ENCODE data around the gene SOAT2.

SOAT2 gene

DNA sequence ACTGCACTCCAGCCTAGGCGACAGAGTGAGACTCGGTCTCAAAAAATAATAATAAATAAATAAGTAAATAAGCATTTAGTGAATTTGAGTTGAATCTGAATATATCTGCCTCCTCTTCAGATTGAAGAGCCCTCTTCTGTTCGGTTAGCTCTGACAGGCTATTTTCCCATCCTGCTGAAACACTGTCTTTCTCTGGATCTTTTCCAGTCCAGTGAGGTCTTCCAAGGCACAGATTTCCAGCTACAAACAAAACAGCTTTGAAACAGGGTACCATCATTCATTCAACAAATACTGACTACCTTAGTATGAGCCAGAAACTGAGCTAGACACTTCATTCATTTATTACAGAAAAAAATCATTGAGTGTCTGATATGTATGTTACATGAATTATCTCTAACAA, 16.9 kb upstream of the SOAT2 start:
- Histone ChIP-seq H3K4me1 (ENCODE audit: low read depth, poor library complexity, severe bottlenecking) (no peaks in the 10 kb centered on the region), H3K4me3 (IDR thresholded peaks at IDR 0.05; ENCODE audit: insufficient read depth, low read depth, low read length) (no peak overlapping the region), H3K9ac (no peak overlapping the region), H3K27me3 (ENCODE audit: insufficient read depth, low read depth) (no peaks in the 10 kb centered on the region; the same call in 1 of the 2 replicates), H3K36me3 (ENCODE audit: insufficient read depth) (no peaks in the 10 kb centered on the region), H3K4me2 (no peak overlapping the region), H3K27ac (no peak overlapping the region), H4K20me1 (ENCODE audit: insufficient read depth) (no peaks in the 10 kb centered on the region), H3K79me2 (ENCODE audit: insufficient read depth, low read depth) (no peaks in the 10 kb centered on the region), H2AFZ (ENCODE audit: low read depth) (no peak overlapping the region)
- TF ChIP-seq, protein P1, sequence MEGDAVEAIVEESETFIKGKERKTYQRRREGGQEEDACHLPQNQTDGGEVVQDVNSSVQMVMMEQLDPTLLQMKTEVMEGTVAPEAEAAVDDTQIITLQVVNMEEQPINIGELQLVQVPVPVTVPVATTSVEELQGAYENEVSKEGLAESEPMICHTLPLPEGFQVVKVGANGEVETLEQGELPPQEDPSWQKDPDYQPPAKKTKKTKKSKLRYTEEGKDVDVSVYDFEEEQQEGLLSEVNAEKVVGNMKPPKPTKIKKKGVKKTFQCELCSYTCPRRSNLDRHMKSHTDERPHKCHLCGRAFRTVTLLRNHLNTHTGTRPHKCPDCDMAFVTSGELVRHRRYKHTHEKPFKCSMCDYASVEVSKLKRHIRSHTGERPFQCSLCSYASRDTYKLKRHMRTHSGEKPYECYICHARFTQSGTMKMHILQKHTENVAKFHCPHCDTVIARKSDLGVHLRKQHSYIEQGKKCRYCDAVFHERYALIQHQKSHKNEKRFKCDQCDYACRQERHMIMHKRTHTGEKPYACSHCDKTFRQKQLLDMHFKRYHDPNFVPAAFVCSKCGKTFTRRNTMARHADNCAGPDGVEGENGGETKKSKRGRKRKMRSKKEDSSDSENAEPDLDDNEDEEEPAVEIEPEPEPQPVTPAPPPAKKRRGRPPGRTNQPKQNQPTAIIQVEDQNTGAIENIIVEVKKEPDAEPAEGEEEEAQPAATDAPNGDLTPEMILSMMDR (conservative IDR thresholded peaks at IDR 0.05; ENCODE audit: low read depth, low read length) = no peak

DNA sequence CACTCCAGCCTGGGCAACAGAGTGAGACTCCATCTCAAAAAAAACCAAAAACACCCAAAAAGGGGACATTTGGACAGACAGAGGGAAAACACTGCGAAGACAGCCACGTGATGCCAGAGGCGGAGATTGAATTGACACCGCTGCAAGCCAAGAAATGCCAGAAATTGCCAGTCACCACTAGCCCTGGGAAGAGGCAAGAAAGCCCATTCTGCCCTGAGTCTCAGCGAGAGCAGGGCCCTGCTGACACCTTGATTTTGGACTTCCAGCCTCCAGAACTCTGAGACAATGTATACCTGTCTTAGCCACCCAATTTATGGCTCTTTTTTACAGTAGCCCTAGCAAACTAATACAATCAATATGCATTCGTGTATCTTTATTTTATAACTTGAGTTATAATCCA, 13.2 kb upstream of the SOAT2 start:
- no peaks in the 10 kb centered on the region for H3K4me1 ChIP-seq (ENCODE audit: low read depth, poor library complexity, severe bottlenecking)
- no peak overlapping the region for H3K4me3 ChIP-seq (IDR thresholded peaks at IDR 0.05; ENCODE audit: insufficient read depth, low read depth, low read length)
- H2AFZ ChIP-seq (ENCODE audit: low read depth) = no peak overlapping the region
- no peak overlapping the region for H3K9ac ChIP-seq
- no peak overlapping the region for H3K27ac ChIP-seq
- TF ChIP-seq, protein P1 (conservative IDR thresholded peaks at IDR 0.05; ENCODE audit: low read depth, low read length) = no peak
- no peaks in the 10 kb centered on the region; the same call in 1 of the 2 replicates for H3K27me3 ChIP-seq (ENCODE audit: insufficient read depth, low read depth)
- no peak overlapping the region for H3K4me2 ChIP-seq
- H4K20me1 ChIP-seq (ENCODE audit: insufficient read depth) = no peaks in the 10 kb centered on the region
- H3K79me2 ChIP-seq (ENCODE audit: insufficient read depth, low read depth) = no peaks in the 10 kb centered on the region
- no peaks in the 10 kb centered on the region for H3K36me3 ChIP-seq (ENCODE audit: insufficient read depth)

DNA sequence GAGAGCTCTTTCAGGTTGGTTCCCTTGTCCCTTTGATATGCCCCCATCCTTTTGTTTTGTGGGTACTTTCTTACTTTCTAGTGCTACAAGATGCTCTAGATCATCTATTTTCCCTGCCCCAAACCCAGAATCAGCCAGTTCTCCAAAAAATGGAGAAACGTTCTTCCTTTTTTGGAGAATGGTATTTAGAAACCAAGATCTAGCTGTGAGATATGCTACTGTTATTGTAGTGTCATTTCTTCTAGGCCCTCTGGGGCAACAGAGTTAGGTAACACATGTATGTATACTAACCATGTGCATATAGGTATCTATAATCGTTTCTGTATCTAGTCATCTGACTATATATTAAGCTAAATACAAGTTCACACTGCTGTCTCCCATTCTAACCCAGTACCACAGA, 12.7 kb upstream of the SOAT2 start:
- no peak overlapping the region for H3K27ac ChIP-seq
- no peak overlapping the region for H2AFZ ChIP-seq (ENCODE audit: low read depth)
- no peaks in the 10 kb centered on the region for H4K20me1 ChIP-seq (ENCODE audit: insufficient read depth)
- no peaks in the 10 kb centered on the region; the same call in 1 of the 2 replicates for H3K27me3 ChIP-seq (ENCODE audit: insufficient read depth, low read depth)
- no peak overlapping the region for H3K4me3 ChIP-seq (IDR thresholded peaks at IDR 0.05; ENCODE audit: insufficient read depth, low read depth, low read length)
- H3K4me1 ChIP-seq (ENCODE audit: low read depth, poor library complexity, severe bottlenecking) = no peaks in the 10 kb centered on the region
- no peaks in the 10 kb centered on the region for H3K36me3 ChIP-seq (ENCODE audit: insufficient read depth)
- TF ChIP-seq, protein P1 (conservative IDR thresholded peaks at IDR 0.05; ENCODE audit: low read depth, low read length) = no peak
- no peaks in the 10 kb centered on the region for H3K79me2 ChIP-seq (ENCODE audit: insufficient read depth, low read depth)
- H3K9ac ChIP-seq = no peak overlapping the region
- no peak overlapping the region for H3K4me2 ChIP-seq

DNA sequence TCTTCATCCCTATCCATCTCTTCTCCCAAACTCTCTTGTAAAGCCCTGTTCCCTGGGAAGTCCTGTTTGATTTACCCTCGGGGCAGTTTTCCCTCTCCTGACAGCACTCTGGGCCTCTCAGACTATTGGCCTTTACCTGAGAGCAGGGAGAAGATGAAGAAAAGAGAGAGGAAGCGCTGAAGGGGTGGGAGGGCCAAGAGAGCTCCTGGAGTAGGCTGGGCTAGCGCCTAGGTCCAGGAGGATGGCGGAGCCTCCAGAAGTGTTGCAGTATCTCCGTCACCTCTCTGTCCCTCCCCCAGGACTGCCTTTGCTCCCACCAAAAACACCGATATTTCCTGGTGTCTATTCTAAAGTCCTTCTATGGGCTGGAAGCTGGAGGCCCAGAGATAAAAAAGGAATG, 11.5 kb upstream of the SOAT2 start:
- Histone ChIP-seq H3K27ac (no peak overlapping the region), H3K4me3 (IDR thresholded peaks at IDR 0.05; ENCODE audit: insufficient read depth, low read depth, low read length) (no peak overlapping the region), H3K36me3 (ENCODE audit: insufficient read depth) (no peaks in the 10 kb centered on the region), H4K20me1 (ENCODE audit: insufficient read depth) (no peaks in the 10 kb centered on the region), H3K9ac (no peak overlapping the region), H3K4me2 (no peak overlapping the region), H2AFZ (ENCODE audit: low read depth) (no peak overlapping the region), H3K79me2 (ENCODE audit: insufficient read depth, low read depth) (no peaks in the 10 kb centered on the region), H3K27me3 (ENCODE audit: insufficient read depth, low read depth) (peaks cover under 1% of the 10 kb centered on the region; the same call in 1 of the 2 replicates), H3K4me1 (ENCODE audit: low read depth, poor library complexity, severe bottlenecking) (no peaks in the 10 kb centered on the region)
- TF ChIP-seq, protein P1 (conservative IDR thresholded peaks at IDR 0.05; ENCODE audit: low read depth, low read length) = no peak
